ENCODE results near the gene ACTMAP. TPM values are rescaled to one million over a fixed set of nuclear protein-coding genes. Genes with fewer than 3 reads are reported as not detected.

Gene ACTMAP
- total and polyA plus RNA-seq, 2 of the 13 experiments (the other 11 are each of a cell fraction or from before 2014, with no cell fraction given) = 2.2 to 7.9 TPM

- no peak for TF ChIP-seq CBX2 (IDR thresholded peaks at IDR 0.05; ENCODE audit: low read depth, low read length)
- TF ChIP-seq CBX2 (CRISPR knock-in tag; IDR thresholded peaks at IDR 0.05; ENCODE audit: low read depth) = no peak
- TF ChIP-seq HIVEP1 (CRISPR knock-in tag; IDR thresholded peaks at IDR 0.05) = peak; percentile 87
- no peak for TF ChIP-seq XBP1 (CRISPR knock-in tag; IDR thresholded peaks at IDR 0.05)
- no peak for TF ChIP-seq FUBP1 (CRISPR knock-in tag; IDR thresholded peaks at IDR 0.05; ENCODE audit: borderline replicate concordance)
- no peak for TF ChIP-seq BORCS8-MEF2B (CRISPR knock-in tag; IDR thresholded peaks at IDR 0.05)
- TF ChIP-seq MAFG (CRISPR knock-in tag; IDR thresholded peaks at IDR 0.05) = no peak
- no peak for TF ChIP-seq POLR2AphosphoS5 (IDR thresholded peaks at IDR 0.05; ENCODE audit: low read depth, low read length)
- no peak for TF ChIP-seq RNF219 (CRISPR knock-in tag; IDR thresholded peaks at IDR 0.05)
- no peak for TF ChIP-seq TBL1XR1 (IDR thresholded peaks at IDR 0.05; ENCODE audit: borderline replicate concordance, low read length, partially characterized antibody)
- TF ChIP-seq ZNF556 (CRISPR knock-in tag; IDR thresholded peaks at IDR 0.05; ENCODE audit: borderline replicate concordance) = no peak; the same call in 1 of the 2 replicates
- no peak for TF ChIP-seq NRL (CRISPR knock-in tag; IDR thresholded peaks at IDR 0.05; ENCODE audit: borderline replicate concordance)
- TF ChIP-seq ZNF720 (CRISPR knock-in tag; IDR thresholded peaks at IDR 0.05) = no peak
- peak; percentile 83; the same call in 1 of the 2 replicates for TF ChIP-seq MYC (CRISPR knock-in tag; IDR thresholded peaks at IDR 0.05; ENCODE audit: borderline replicate concordance)
- TF ChIP-seq ZNF605 (CRISPR knock-in tag; IDR thresholded peaks at IDR 0.05) = no peak
- no peak for TF ChIP-seq NFATC3 (CRISPR knock-in tag; IDR thresholded peaks at IDR 0.05)
- no peak for TF ChIP-seq HCFC1 (IDR thresholded peaks at IDR 0.05; ENCODE audit: low read depth, low read length)
- TF ChIP-seq ZNF703 (CRISPR knock-in tag; IDR thresholded peaks at IDR 0.05; ENCODE audit: borderline replicate concordance) = no peak
- TF ChIP-seq ZNF546 (CRISPR knock-in tag; conservative IDR thresholded peaks at IDR 0.05) = no peak
- TF ChIP-seq IKZF5 (CRISPR knock-in tag; IDR thresholded peaks at IDR 0.05) = peak; percentile 41; the same call in 1 of the 2 replicates
- TF ChIP-seq, protein P1, sequence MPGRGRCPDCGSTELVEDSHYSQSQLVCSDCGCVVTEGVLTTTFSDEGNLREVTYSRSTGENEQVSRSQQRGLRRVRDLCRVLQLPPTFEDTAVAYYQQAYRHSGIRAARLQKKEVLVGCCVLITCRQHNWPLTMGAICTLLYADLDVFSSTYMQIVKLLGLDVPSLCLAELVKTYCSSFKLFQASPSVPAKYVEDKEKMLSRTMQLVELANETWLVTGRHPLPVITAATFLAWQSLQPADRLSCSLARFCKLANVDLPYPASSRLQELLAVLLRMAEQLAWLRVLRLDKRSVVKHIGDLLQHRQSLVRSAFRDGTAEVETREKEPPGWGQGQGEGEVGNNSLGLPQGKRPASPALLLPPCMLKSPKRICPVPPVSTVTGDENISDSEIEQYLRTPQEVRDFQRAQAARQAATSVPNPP (CRISPR knock-in tag; IDR thresholded peaks at IDR 0.05) = no peak; the same call in 1 of the 2 replicates
- TF ChIP-seq ZBTB34 (CRISPR knock-in tag; IDR thresholded peaks at IDR 0.05) = no peak
- no peak for TF ChIP-seq ZNF251 (CRISPR knock-in tag; IDR thresholded peaks at IDR 0.05)
- TF ChIP-seq DNMT1 (CRISPR knock-in tag; IDR thresholded peaks at IDR 0.05) = no peak
Measured at GRCh38 chr19:40718774-40719391, 31.4 kb downstream of the ACTMAP start (continued).
